Activated CD4-positive, alpha-beta T cell treated with anti-CD3 and anti-CD28 coated beads, Interleukin-2, amount 50 U/mL, for 4 hours (primary cell): ENCODE measurements around the gene MYL11.
"Not testable (repeated sequence)": the region's sequence is repeated elsewhere in the genome, so short reads cannot be mapped to it uniquely, and the experiment has no call there.

Experiments used
- DNase-seq, 2 experiments: peaks; one replicate each; pipeline ENCODE4 v3.0.0-alpha.2; 2020

Gene MYL11

GRCh38 chr16:30371248-30371816 lies 3.3 kb upstream of the MYL11 start:
- no peak for DNase-seq

- no peak for DNase-seq
Measured at GRCh38 chr16:30372038-30372712, 2.4 kb upstream of the MYL11 start.

- no peak for DNase-seq
Measured at GRCh38 chr16:30372725-30373124, 1.9 kb upstream of the MYL11 start.

GRCh38 chr16:30375864-30376263 lies 1.3 kb downstream of the MYL11 start:
- DNase-seq: no peak

- DNase-seq: no peak
Measured at GRCh38 chr16:30376461-30376902, 1.9 kb downstream of the MYL11 start.

GRCh38 chr16:30377050-30377811 lies 2.6 kb downstream of the MYL11 start:
- DNase-seq: no peak

- peak; percentile 88 for DNase-seq
Measured at GRCh38 chr16:30377812-30378235, 3.2 kb downstream of the MYL11 start.

- DNase-seq: peak; percentile 98
Measured at GRCh38 chr16:30378236-30379157, 3.9 kb downstream of the MYL11 start.

- DNase-seq: no peak
Measured at GRCh38 chr16:30379158-30379783, 4.7 kb downstream of the MYL11 start.

- no peak for DNase-seq
Measured at GRCh38 chr16:30380072-30380802, 5.6 kb downstream of the MYL11 start.

GRCh38 chr16:30380803-30381208 lies 6.2 kb downstream of the MYL11 start:
- DNase-seq: no peak

- DNase-seq: peak in 1 of 2 experiments; percentile 34
Measured at GRCh38 chr16:30381291-30382041, 6.9 kb downstream of the MYL11 start.

GRCh38 chr16:30382111-30382881 lies 7.7 kb downstream of the MYL11 start, which contains the start of gene SEPTIN1:
TSS of gene SEPTIN1 (minus strand) at chr16:30382561. CDS start at chr16:30382542, 19 bp downstream.
- DNase-seq: peak; percentile 67

GRCh38 chr16:30383521-30383920 lies 8.9 kb downstream of the MYL11 start:
- DNase-seq: no peak

- DNase-seq: no peak
Measured at GRCh38 chr16:30394592-30395154, 20.1 kb downstream of the MYL11 start.

GRCh38 chr16:30395155-30395991 lies 20.8 kb downstream of the MYL11 start, which contains the start of gene ZNF48:
TSS of gene ZNF48 (plus strand) at chr16:30395420. CDS start at chr16:30395795, 375 bp downstream.
- DNase-seq: peak in 1 of 2 experiments; percentile 30

GRCh38 chr16:30395992-30396585 lies 21.5 kb downstream of the MYL11 start:
- no peak for DNase-seq

- DNase-seq: not testable (repeated sequence)
Measured at GRCh38 chr16:30396627-30397026, 22.0 kb downstream of the MYL11 start.
